GM12878 (cell line): ENCODE measurements around the gene MACROD2.

Experiments used
- CBFB ChIP-seq: IDR thresholded peaks from 2 replicates; pipeline ENCODE4 v1.6.1; 2016; ENCODE audit warnings: antibody characterized with exemption, low read depth
- CHD4 ChIP-seq: fragments of 200-600 bp; sonication (generic); IDR thresholded peaks from 2 replicates; pipeline ENCODE4 v1.6.1; 2016; ENCODE audit warnings: mild to moderate bottlenecking
- CTCF ChIP-seq, 3 experiments: IDR thresholded peaks in 2 of 3; conservative IDR thresholded peaks in 1 of 3; 2 replicates each; pipeline ENCODE4 v1.5.1; 2011; ENCODE audit warnings: low read depth in 3 of 3, low read length in 3 of 3, mild to moderate bottlenecking in 3 of 3, control low read depth in 2 of 3, moderate library complexity in 2 of 3, inconsistent platforms in 1 of 3, mixed read lengths in 1 of 3; ENCODE audit not compliant: control insufficient read depth in 2 of 3, insufficient read depth in 1 of 3; ENCODE audit errors: extremely low read depth in 1 of 3
- EED ChIP-seq: sonication (generic); IDR thresholded peaks from 2 replicates; pipeline ENCODE4 v1.6.1; 2016; ENCODE audit warnings: antibody characterized with exemption, low read depth
- EP300 ChIP-seq, 2 experiments: fragments of 150-350 bp in 1 of 2; IDR thresholded peaks; 2 replicates each; pipeline ENCODE4 v1.6.1; 2011 to 2012; ENCODE audit warnings: low read depth in 2 of 2, low read length in 2 of 2, borderline replicate concordance in 1 of 2, improper control_type of control experiment in 1 of 2, inconsistent platforms in 1 of 2; ENCODE audit not compliant: control insufficient read depth in 1 of 2
- JUND ChIP-seq: IDR thresholded peaks from 2 replicates; pipeline ENCODE4 v1.6.1; 2012; ENCODE audit warnings: low read depth, mild to moderate bottlenecking, low read length, improper control_type of control experiment, moderate library complexity
- MAX ChIP-seq: IDR thresholded peaks from 2 replicates; pipeline ENCODE4 v1.6.1; 2012; ENCODE audit warnings: low read depth, low read length, improper control_type of control experiment
- MTA2 ChIP-seq: fragments of 450-650 bp; IDR thresholded peaks from 2 replicates; pipeline ENCODE4 v1.6.1; 2016; ENCODE audit warnings: low read depth, mild to moderate bottlenecking, moderate library complexity
- PRDM15 ChIP-seq: fragments of 450-650 bp; formaldehyde crosslinking; IDR thresholded peaks from 2 replicates; pipeline ENCODE4 v1.4.0; 2020; ENCODE audit warnings: mild to moderate bottlenecking, moderate library complexity
- RBBP5 ChIP-seq: fragments of 200-600 bp; sonication (generic); conservative IDR thresholded peaks from 2 replicates; pipeline ENCODE4 v1.6.1; 2016
- RCOR1 ChIP-seq: conservative IDR thresholded peaks from 2 replicates; pipeline ENCODE4 v1.6.1; 2012; ENCODE audit warnings: low read depth, low read length, improper control_type of control experiment
- TCF12 ChIP-seq: IDR thresholded peaks from 2 replicates; pipeline ENCODE4 v1.6.1; 2011; ENCODE audit warnings: low read depth, mild to moderate bottlenecking, low read length
- USF1 ChIP-seq: IDR thresholded peaks from 2 replicates; pipeline ENCODE4 v1.6.1; 2011; ENCODE audit warnings: borderline replicate concordance, low read depth, mild to moderate bottlenecking, moderate library complexity, mixed read lengths, low read length; ENCODE audit not compliant: insufficient read depth; ENCODE audit errors: extremely low read length
- ZNF274 ChIP-seq: IDR thresholded peaks from one replicate; pipeline ENCODE4 v1.8.0; 2011; ENCODE audit not compliant: insufficient read length, insufficient read depth

- TF ChIP-seq RBBP5 (no peak), MAX (no peak), RCOR1 (no peak), PRDM15 (no peak), CBFB (no peak), JUND (no peak), MTA2 (no peak), EP300 (IDR thresholded peaks at IDR 0.05; ENCODE audit: borderline replicate concordance in 1 of 2, control insufficient read depth in 1 of 2, low read depth in 2 of 2, low read length in 2 of 2) (no peak), EED (no peak), CHD4 (no peak), CTCF (IDR thresholded peaks at IDR 0.05 in 2 of 3, conservative IDR thresholded peaks at IDR 0.05 in 1 of 3; ENCODE audit: control insufficient read depth in 2 of 3, extremely low read depth in 1 of 3, insufficient read depth in 1 of 3, low read depth in 3 of 3, low read length in 3 of 3) (no peak), TCF12 (no peak), USF1 (no peak), ZNF274 (no peak)
These were observed 412.0 kb downstream of the MACROD2 start for GRCh38 chr20:14407336-14407735.
